Gastrocnemius medialis (tissue), 4 donors: ENCODE data around the gene HELQ.

Experiments used
- CTCF ChIP-seq, 5 experiments: fragments of 450-650 bp in 3 of 5; fragments of 200-600 bp in 2 of 5; sonication (generic) in 2 of 5; IDR thresholded peaks in 4 of 5; conservative IDR thresholded peaks in 1 of 5; 1 replicate in 4 of 5; 2 replicates in 1 of 5; pipeline ENCODE4 v1.5.1; 2016 to 2019; ENCODE audit warnings: antibody characterized with exemption in 5 of 5, mild to moderate bottlenecking in 3 of 5, moderate library complexity in 3 of 5
- POLR2A ChIP-seq, 2 donors: fragments of 450-650 bp; IDR thresholded peaks; one replicate each; pipeline ENCODE4 v1.6.1; 2017; ENCODE audit warnings: antibody characterized with exemption in 2 of 2, mild to moderate bottlenecking in 2 of 2, moderate library complexity in 2 of 2

- TF ChIP-seq CTCF (IDR thresholded peaks at IDR 0.05 in 4 of 5, conservative IDR thresholded peaks at IDR 0.05 in 1 of 5) = no peak
- TF ChIP-seq POLR2A (IDR thresholded peaks at IDR 0.05) = no peak
These were observed 82.7 kb downstream of the HELQ start for GRCh38 chr4:83372931-83373330.
